Esophagus squamous epithelium (tissue), 4 donors: ENCODE results near the gene ACRV1.

Experiments used
- CTCF ChIP-seq, 6 experiments: fragments of 450-650 bp in 4 of 6; fragments of 200-600 bp in 2 of 6; sonication (generic) in 2 of 6; IDR thresholded peaks; one replicate each; pipeline ENCODE4 v1.5.1; 2016 to 2019; ENCODE audit warnings: antibody characterized with exemption in 6 of 6, mild to moderate bottlenecking in 4 of 6, moderate library complexity in 4 of 6
- POLR2A ChIP-seq, 4 donors: fragments of 450-650 bp; IDR thresholded peaks; one replicate each; pipeline ENCODE4 v1.6.1; 2017; ENCODE audit warnings: antibody characterized with exemption in 4 of 4, mild to moderate bottlenecking in 4 of 4, moderate library complexity in 3 of 4

GRCh38 chr11:125624756-125625213 lies 55.9 kb downstream of the ACRV1 start, which contains the start of gene CHEK1:
- TF ChIP-seq POLR2A (IDR thresholded peaks at IDR 0.05) (no peak), CTCF (IDR thresholded peaks at IDR 0.05) (no peak)
